Measurements from ENCODE around the gene SLC39A11. TPM values are rescaled to one million over a fixed set of nuclear protein-coding genes. Genes with fewer than 3 reads are reported as not detected.
"Not testable (repeated sequence)": the region's sequence is repeated elsewhere in the genome, so short reads cannot be mapped to it uniquely, and the experiment has no call there.

The SLC39A11 gene
- polyA plus RNA-seq, 12 donors: 7.7 to 12.9 (median 9.9) TPM; not detected in 1

DNA sequence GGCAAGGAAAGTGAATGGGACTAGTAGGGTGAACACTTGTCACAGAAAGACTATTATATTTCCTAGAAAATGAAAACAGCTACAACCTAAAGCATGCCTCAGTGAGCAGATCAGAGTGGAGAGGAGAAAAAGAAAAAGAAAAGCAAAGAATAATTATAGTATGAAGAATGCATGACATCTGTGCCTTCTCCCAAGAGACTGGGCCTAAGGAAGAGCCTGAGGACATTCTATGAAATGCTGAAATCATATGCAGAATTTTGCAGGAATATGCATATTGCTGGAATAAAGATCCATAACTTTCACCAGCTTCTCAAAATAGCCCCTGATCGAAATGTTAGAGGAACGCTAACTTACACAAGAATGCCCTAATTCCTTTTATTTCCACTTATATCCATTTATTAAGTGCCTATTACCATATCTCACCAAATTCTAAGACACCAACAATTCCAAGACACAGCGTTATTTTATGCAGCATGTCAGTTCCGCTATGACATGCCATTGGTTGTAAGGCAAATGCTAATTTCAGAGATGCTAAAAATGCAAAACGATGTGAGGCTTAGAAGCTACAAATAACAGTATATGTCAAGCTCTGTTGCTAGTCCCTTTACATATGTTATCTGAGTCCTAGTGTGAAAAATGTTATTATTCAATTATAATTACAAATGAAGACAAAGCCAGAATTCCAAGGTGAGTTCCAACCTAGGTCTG is 171.0 kb downstream of the SLC39A11 start:
- no peak for DNase-seq

DNA sequence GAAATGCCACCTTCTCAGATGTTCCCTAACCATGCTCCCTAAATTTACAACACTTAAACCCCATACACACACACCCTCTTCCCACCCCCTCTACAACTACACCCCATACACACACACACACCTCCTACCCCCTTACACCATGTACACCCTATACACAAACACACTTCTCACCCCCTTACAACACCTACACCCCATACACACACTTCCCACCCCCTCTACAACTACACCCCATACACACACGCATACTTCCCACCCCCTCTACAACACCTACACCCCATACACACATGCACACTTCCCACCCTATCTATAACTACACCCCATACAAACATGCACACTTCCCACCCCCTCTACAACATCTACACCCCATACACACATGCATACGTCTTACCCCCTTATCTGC is 172.0 kb downstream of the SLC39A11 start:
- no peak for DNase-seq

- DNase-seq: no peak
Measured at GRCh38 chr17:72916991-72917390, 175.5 kb downstream of the SLC39A11 start.

- DNase-seq: no peak
Measured at GRCh38 chr17:72915625-72916081, 176.8 kb downstream of the SLC39A11 start.

- peak; percentile 20 for DNase-seq
Measured at GRCh38 chr17:72913142-72913682, 179.3 kb downstream of the SLC39A11 start.

- no peak for DNase-seq
Measured at GRCh38 chr17:72906306-72906705, 186.2 kb downstream of the SLC39A11 start.

GRCh38 chr17:72903522-72903921 is 189.0 kb downstream of the SLC39A11 start:
- DNase-seq: no peak

DNA sequence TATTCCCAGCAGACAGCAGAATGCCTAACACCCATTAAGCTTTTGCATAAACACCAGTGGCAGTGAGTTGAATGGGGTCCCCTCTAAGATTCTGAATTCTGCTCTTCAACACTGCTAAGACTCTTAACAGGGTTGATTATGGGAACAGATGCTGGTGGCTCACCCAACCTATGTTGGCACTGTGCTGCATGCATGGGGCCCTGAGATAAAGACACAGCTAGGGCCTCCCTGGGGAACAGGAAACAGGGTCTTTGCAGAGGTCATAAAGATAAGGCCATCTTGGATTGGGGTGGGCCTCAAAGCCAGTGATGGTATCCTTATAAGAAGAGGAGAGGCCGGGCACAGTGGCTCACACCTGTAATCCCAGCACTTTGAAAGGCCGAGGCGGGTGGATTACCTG is 190.8 kb downstream of the SLC39A11 start:
- DNase-seq: no peak

GRCh38 chr17:72901083-72901482 is 191.4 kb downstream of the SLC39A11 start:
- DNase-seq: no peak

DNA sequence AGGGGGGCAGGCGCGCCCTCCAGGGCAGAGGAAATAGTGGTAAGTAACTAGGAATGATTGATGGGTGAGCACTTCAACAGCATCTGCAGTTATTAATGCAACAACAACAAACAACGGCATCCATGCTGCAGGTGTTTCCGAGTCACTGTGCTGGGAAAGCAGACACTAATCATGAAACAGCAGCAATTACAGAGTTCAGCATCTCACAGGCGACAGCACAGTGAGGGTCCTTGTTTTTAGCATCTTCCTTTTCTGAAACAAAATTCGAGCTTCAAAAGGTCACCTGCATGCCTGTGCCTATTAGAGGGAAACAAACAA is 191.9 kb downstream of the SLC39A11 start:
- no peak for DNase-seq

DNA sequence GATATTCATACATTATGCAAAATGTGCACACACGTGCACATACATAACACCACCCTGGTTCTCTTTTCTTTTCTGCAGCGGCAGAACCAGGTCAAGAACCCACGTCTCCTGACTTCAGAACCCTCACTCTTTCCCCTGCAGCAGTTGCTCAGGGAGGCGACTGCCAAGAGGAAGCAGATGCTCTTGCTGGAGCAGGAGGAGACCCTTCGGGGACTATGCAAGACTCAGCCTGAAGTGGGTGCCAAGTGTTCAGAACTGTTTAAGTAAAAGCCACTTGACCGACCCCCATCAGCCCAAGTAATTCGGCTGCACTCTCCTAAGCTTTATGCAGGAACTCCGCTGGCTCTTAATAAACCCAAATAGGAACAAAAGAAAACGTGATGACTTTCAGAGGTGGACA is 193.8 kb downstream of the SLC39A11 start:
- DNase-seq: no peak

- not testable (repeated sequence) for DNase-seq
Measured at GRCh38 chr17:72896288-72896687, 196.2 kb downstream of the SLC39A11 start.

GRCh38 chr17:72891627-72892026 is 200.9 kb downstream of the SLC39A11 start:
- DNase-seq: no peak

- DNase-seq: peak; percentile 19
Measured at GRCh38 chr17:72890711-72891110, 201.8 kb downstream of the SLC39A11 start.

GRCh38 chr17:72887917-72888316 is 204.6 kb downstream of the SLC39A11 start:
- DNase-seq: no peak

GRCh38 chr17:72887322-72887721 is 205.2 kb downstream of the SLC39A11 start:
- DNase-seq: no peak

GRCh38 chr17:72886622-72887021 is 205.9 kb downstream of the SLC39A11 start:
- DNase-seq: no peak

DNA sequence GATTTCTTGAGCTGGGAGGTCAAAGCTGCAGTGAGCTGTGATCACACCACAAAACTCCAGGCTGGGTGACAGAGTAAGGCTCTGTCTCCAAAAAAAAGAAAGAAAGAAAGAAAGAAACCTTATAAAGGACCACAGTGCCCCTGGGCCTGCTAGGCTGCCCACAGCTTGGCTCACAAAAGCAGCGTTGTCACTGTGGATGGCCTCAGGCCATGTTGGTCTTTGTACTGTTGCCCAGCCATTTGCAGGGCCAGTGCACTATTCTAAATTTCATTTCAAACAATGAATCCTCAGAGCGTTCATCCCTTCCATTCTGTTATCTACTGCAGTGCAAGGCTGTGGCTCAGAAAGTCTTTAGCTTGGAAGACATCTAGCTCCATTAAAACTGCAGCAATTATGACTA is 208.4 kb downstream of the SLC39A11 start:
- DNase-seq: no peak

- no peak for DNase-seq
Measured at GRCh38 chr17:72883351-72883750, 209.1 kb downstream of the SLC39A11 start.

DNA sequence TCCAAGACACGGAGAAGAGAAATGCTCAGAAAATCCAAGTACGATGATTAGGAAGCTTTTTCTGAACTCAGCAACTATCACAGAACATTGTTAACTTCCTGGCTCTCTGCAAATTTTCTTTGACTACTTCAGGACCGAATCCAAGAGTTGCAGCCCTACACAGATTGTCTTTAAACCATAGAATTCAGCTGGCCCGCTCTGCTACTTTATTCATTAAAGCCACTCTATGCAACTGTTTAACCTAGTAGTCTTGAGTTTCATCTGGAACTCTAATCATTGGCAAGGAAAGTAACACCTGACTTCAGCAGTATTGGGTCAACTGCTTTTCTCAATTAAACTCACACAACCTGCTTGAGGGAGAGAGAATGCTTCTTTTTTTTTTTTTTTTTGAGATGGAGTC is 210.1 kb downstream of the SLC39A11 start:
- DNase-seq: peak; percentile 26

DNA sequence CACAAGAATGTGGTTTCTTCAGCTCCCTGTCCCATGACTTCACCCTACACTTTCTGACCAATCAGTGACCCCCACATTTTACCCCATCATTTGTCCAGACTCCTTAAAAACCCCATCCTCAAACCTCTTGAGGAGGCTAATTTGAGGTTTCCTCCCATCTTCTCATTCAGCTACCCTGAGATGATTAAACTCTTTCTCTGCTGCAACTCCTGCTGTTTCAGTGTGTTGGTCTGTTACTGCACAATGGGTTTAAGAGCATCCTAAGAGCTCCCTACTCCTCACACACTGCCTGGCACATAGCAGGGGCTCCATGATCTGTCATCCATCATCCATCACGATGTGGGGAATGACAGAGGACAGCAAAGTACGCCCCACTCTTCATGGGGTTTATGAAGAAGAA is 212.6 kb downstream of the SLC39A11 start:
- no peak for DNase-seq

DNA sequence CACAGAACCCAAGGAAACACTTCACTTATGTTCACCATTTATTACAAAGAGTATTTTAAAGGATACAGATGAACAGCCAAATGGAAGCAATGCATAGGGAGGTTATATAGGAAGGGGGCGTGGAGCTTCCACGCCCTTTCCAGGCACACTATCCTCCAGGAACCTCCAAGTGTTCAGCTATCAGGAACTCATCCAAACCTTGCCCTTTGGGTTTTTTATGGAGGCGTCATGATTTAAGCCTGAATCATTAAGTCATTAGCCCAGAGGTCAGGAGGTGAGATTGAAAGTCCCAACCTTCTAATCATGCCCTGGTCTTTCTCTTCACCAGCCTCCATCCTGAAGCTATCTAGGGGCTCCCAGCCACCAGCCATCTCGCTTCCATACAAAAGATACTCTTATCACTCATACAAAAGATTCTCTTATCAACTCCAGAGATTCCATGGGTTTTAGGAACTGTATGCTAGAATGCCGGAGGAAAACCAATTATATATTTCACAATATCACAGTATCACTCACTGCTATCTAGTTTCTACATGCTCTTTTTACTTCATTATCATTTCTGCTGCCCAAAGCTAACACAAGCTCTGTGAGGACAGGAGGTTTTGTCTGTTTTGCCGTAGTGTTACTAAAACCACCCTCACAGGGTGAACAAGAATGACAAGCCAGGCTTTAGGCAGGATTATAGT is 213.4 kb downstream of the SLC39A11 start:
- no peak for DNase-seq

GRCh38 chr17:72877348-72877747 is 215.1 kb downstream of the SLC39A11 start:
- no peak for DNase-seq

Measured in muscle of arm (tissue), 12 donors.